Measurements from ENCODE around the gene TRIM25. TPM values are rescaled to one million over a fixed set of nuclear protein-coding genes. Genes with fewer than 3 reads are reported as not detected.

The TRIM25 gene
- polyA plus RNA-seq, 3 donors from 2014 or later, result 3.8 to 10.7 (median 4.7) TPM

GRCh38 chr17:56863974-56864373 is 49.9 kb downstream of the TRIM25 start:
- H3K36me3 Mint-ChIP-seq, result peaks cover 24 to 34% (median 27%) of the 10 kb centered on the region in 3 donors
- no peaks in the 10 kb centered on the region for H3K4me1 Mint-ChIP-seq
- H3K27ac Mint-ChIP-seq, result no peak overlapping the region

GRCh38 chr17:56861899-56862298 is 52.0 kb downstream of the TRIM25 start:
- no peak overlapping the region for H3K27ac Mint-ChIP-seq
- no peaks in the 10 kb centered on the region for H3K9me3 Mint-ChIP-seq
- no peaks in the 10 kb centered on the region for H3K27me3 Mint-ChIP-seq (ENCODE audit: low read depth in 3 of 3)
- H3K4me3 Mint-ChIP-seq, result no peak overlapping the region
- peaks cover 34 to 45% (median 38%) of the 10 kb centered on the region in 3 donors for H3K36me3 Mint-ChIP-seq
- no peaks in the 10 kb centered on the region for H3K4me1 Mint-ChIP-seq
- no peak for DNase-seq

More at GRCh38 chr17:56863974-56864373, 49.9 kb downstream of the TRIM25 start:
- Mint-ChIP-seq H3K4me3 (no peak overlapping the region), H3K27me3 (ENCODE audit: low read depth in 3 of 3) (no peaks in the 10 kb centered on the region), H3K9me3 (no peaks in the 10 kb centered on the region)
- DNase-seq, result no peak

- peaks cover 41 to 55% (median 43%) of the 10 kb centered on the region in 3 donors for H3K36me3 Mint-ChIP-seq
- no peaks in the 10 kb centered on the region for H3K27me3 Mint-ChIP-seq (ENCODE audit: low read depth in 3 of 3)
- no peak overlapping the region for H3K4me3 Mint-ChIP-seq
- H3K27ac Mint-ChIP-seq, result no peak overlapping the region
- DNase-seq, result no peak
- H3K4me1 Mint-ChIP-seq, result peaks cover 0 to 2% of the 10 kb centered on the region in 2 donors
- no peaks in the 10 kb centered on the region for H3K9me3 Mint-ChIP-seq
These were observed 62.8 kb downstream of the TRIM25 start for GRCh38 chr17:56851008-56851407.

- Mint-ChIP-seq H3K27ac (peak overlapping the region in 1 of 6 donors; percentile 25), H3K9me3 (no peaks in the 10 kb centered on the region), H3K27me3 (ENCODE audit: low read depth in 3 of 3) (no peaks in the 10 kb centered on the region), H3K36me3 (peaks cover 41 to 56% (median 42%) of the 10 kb centered on the region in 3 donors), H3K4me3 (no peak overlapping the region), H3K4me1 (peaks cover 0 to 2% of the 10 kb centered on the region in 2 donors)
- no peak for DNase-seq
These were observed 63.3 kb downstream of the TRIM25 start for GRCh38 chr17:56850591-56850990.

- Mint-ChIP-seq H3K27me3 (ENCODE audit: low read depth in 3 of 3) (no peaks in the 10 kb centered on the region), H3K9me3 (no peaks in the 10 kb centered on the region)
- no peak for DNase-seq
These were observed 64.7 kb downstream of the TRIM25 start for GRCh38 chr17:56849131-56849530.

GRCh38 chr17:56847106-56847505 is 66.7 kb downstream of the TRIM25 start:
- H3K36me3 Mint-ChIP-seq, result peaks cover 38 to 52% (median 41%) of the 10 kb centered on the region in 3 donors
- no peak for DNase-seq

More at GRCh38 chr17:56849131-56849530, 64.7 kb downstream of the TRIM25 start:
- Mint-ChIP-seq H3K36me3 (peaks cover 38 to 53% (median 40%) of the 10 kb centered on the region in 3 donors), H3K27ac (no peak overlapping the region), H3K4me3 (no peak overlapping the region), H3K4me1 (peaks cover 0 to 2% of the 10 kb centered on the region in 2 donors)

GRCh38 chr17:56845934-56846333 is 67.9 kb downstream of the TRIM25 start:
- Mint-ChIP-seq H3K4me3 (no peak overlapping the region), H3K4me1 (no peaks in the 10 kb centered on the region), H3K9me3 (no peaks in the 10 kb centered on the region), H3K36me3 (peaks cover 30 to 43% (median 31%) of the 10 kb centered on the region in 3 donors), H3K27ac (no peak overlapping the region), H3K27me3 (ENCODE audit: low read depth in 3 of 3) (no peaks in the 10 kb centered on the region)
- DNase-seq, result no peak

More at GRCh38 chr17:56847106-56847505, 66.7 kb downstream of the TRIM25 start:
- Mint-ChIP-seq H3K9me3 (no peaks in the 10 kb centered on the region), H3K4me3 (no peak overlapping the region), H3K27ac (no peak overlapping the region), H3K4me1 (no peaks in the 10 kb centered on the region), H3K27me3 (ENCODE audit: low read depth in 3 of 3) (no peaks in the 10 kb centered on the region)

- Mint-ChIP-seq H3K27ac (no peak overlapping the region), H3K4me3 (no peak overlapping the region), H3K27me3 (ENCODE audit: low read depth in 3 of 3) (no peaks in the 10 kb centered on the region), H3K36me3 (peaks cover 9 to 15% (median 13%) of the 10 kb centered on the region in 3 donors), H3K9me3 (no peaks in the 10 kb centered on the region), H3K4me1 (peaks cover 0 to under 1% of the 10 kb centered on the region in 2 donors)
- DNase-seq, result no peak
These were observed 71.3 kb downstream of the TRIM25 start for GRCh38 chr17:56842577-56842976.

GRCh38 chr17:56838687-56839086 is 75.2 kb downstream of the TRIM25 start:
- peaks cover 3 to 12% (median 8%) of the 10 kb centered on the region in 3 donors for H3K36me3 Mint-ChIP-seq
- no peaks in the 10 kb centered on the region for H3K9me3 Mint-ChIP-seq
- DNase-seq, result no peak
- H3K4me1 Mint-ChIP-seq, result peaks cover 14 to 21% of the 10 kb centered on the region in 2 donors
- H3K27me3 Mint-ChIP-seq (ENCODE audit: low read depth in 3 of 3), result peaks cover 0 to 6% (median 5%) of the 10 kb centered on the region in 3 donors
- no peak overlapping the region for H3K27ac Mint-ChIP-seq
- no peak overlapping the region for H3K4me3 Mint-ChIP-seq

Other genes with a start within 250 kb of the TRIM25 start
- gene C17orf67, start 80.1 kb downstream of the TRIM25 start, polyA plus RNA-seq, result 1 to 10 TPM in 1 of 3 donors, under 1 TPM in 2; 0.68 to 1.7 (median 0.83) TPM
- gene DGKE, start 79.9 kb downstream of the TRIM25 start, polyA plus RNA-seq, result 1 to 10 TPM; 5.1 to 5.5 (median 5.3) TPM
- 10 to 100 TPM in 1 of 3 donors, 1 to 10 TPM in 2; 7.3 to 12.5 (median 9.8) TPM for gene COIL, start 47.0 kb upstream of the TRIM25 start, polyA plus RNA-seq
- gene SCPEP1, start 64.1 kb upstream of the TRIM25 start, polyA plus RNA-seq, result 10 to 100 TPM; 30.0 to 42.1 (median 30.3) TPM
- gene AKAP1, start 171.2 kb upstream of the TRIM25 start, polyA plus RNA-seq, result 10 to 100 TPM in 1 of 3 donors, 1 to 10 TPM in 2; 3.6 to 13.3 (median 6.1) TPM